GM18519 (cell line): ENCODE data around the gene PRKCG.
"Not testable (repeated sequence)": the region's sequence is repeated elsewhere in the genome, so short reads cannot be mapped to it uniquely, and the experiment has no call there.

Source experiments
- ATAC-seq: cut with Tn5 transposase; IDR thresholded peaks from one replicate; pipeline ENCODE4 v1.9.1; 2021; ENCODE audit warnings: mild to moderate bottlenecking, moderate library complexity; ENCODE audit not compliant: unreplicated experiment, low FRiP score

PRKCG gene

GRCh38 chr19:53927739-53928138 lies 45.7 kb downstream of the PRKCG start:
- ATAC-seq: no peak

GRCh38 chr19:53936029-53936428 lies 54.0 kb downstream of the PRKCG start:
- no peak for ATAC-seq

GRCh38 chr19:53942001-53942786 lies 60.2 kb downstream of the PRKCG start:
- no peak for ATAC-seq

- no peak for ATAC-seq
These were observed 62.4 kb downstream of the PRKCG start for GRCh38 chr19:53944416-53944815.

GRCh38 chr19:53944933-53945332 lies 62.9 kb downstream of the PRKCG start:
- ATAC-seq: no peak

- ATAC-seq: no peak
These were observed 63.4 kb downstream of the PRKCG start for GRCh38 chr19:53945441-53945840.

- ATAC-seq: no peak
These were observed 64.0 kb downstream of the PRKCG start for GRCh38 chr19:53945998-53946397.

- ATAC-seq: no peak
These were observed 65.6 kb downstream of the PRKCG start for GRCh38 chr19:53947624-53948023.

GRCh38 chr19:53948611-53949010 lies 66.6 kb downstream of the PRKCG start:
- not testable (repeated sequence) for ATAC-seq

GRCh38 chr19:53951436-53951835 lies 69.4 kb downstream of the PRKCG start:
- no peak for ATAC-seq

GRCh38 chr19:53951947-53952346 lies 70.0 kb downstream of the PRKCG start:
- no peak for ATAC-seq

- ATAC-seq: no peak
These were observed 71.4 kb downstream of the PRKCG start for GRCh38 chr19:53953383-53953782.
